BE2C (cell line): Measurements from ENCODE around the gene METTL8.
"Not testable (repeated sequence)": the region's sequence is repeated elsewhere in the genome, so short reads cannot be mapped to it uniquely, and the experiment has no call there.

Experiments
- DNase-seq: peaks from one replicate; pipeline ENCODE4 v3.0.0-alpha.2; 2020
- H3K27me3 ChIP-seq: fragments of 250-450 bp; sonication (Bioruptor Pico); 2 replicates; pipeline ENCODE4 v1.5.1; 2020; ENCODE audit warnings: mild to moderate bottlenecking
- H3K36me3 ChIP-seq: fragments of 250-450 bp; sonication (Bioruptor Pico); 2 replicates; pipeline ENCODE4 v1.5.1; 2020; ENCODE audit warnings: mild to moderate bottlenecking
- H3K4me1 ChIP-seq: fragments of 250-450 bp; sonication (Bioruptor Pico); 2 replicates; pipeline ENCODE4 v1.5.1; 2020
- H3K4me3 ChIP-seq: 2 replicates; pipeline ENCODE4 v1.5.1; 2011; ENCODE audit warnings: low read depth, low read length
- H3K9me3 ChIP-seq: fragments of 250-450 bp; sonication (Bioruptor Pico); 2 replicates; pipeline ENCODE4 v1.5.1; 2020
- TF ChIP-seq, protein P1 (sequence below): IDR thresholded peaks from 2 replicates; pipeline ENCODE4 v1.5.1; 2012; ENCODE audit warnings: mild to moderate bottlenecking, low read depth, low read length

METTL8 gene

DNA sequence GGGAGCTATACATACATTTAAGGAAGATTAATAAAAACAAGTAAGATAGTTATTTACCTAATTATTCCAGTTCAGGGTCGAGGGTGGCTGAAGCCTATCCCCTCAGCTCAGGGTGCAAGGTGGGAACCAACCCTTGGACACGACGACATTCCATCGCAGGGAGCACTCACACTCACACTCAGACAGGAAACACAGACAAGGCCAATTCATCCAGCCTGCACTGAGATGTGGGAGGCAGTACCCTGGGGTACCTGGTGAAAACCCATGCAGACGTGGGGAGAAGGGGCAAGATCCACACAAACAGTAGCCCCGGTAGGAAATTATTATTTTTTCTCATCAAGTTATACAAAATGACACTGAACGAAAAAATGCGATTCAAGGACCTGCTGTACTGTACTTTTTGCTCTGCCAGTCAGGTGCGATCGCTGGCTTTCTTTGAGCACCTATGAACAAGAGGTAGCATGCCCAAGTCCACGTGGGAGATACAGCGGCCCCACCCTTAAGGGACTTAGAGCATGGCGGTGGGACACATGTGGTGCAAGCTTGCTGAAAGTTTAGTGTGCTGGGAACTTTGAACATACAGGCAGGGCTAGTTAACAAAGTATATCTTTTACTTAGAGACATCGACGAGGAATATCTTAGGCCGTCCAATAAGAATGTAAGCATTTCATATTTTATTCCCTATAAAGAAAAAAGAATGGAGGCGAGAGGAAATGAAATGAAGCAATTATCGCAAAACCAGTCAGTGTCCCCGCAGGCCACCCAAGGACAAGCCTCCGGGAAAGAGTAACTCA lies 624 bp downstream of the METTL8 start:
- no peaks in the 10 kb centered on the region for H3K27me3 ChIP-seq
- no peaks in the 10 kb centered on the region for H3K9me3 ChIP-seq
- no peaks in the 10 kb centered on the region; the same call in 1 of the 2 replicates for H3K36me3 ChIP-seq
- peak overlapping the region; percentile 64 for H3K4me3 ChIP-seq
- DNase-seq: peak; percentile 24
- no peaks in the 10 kb centered on the region for H3K4me1 ChIP-seq
- TF ChIP-seq, protein P1, sequence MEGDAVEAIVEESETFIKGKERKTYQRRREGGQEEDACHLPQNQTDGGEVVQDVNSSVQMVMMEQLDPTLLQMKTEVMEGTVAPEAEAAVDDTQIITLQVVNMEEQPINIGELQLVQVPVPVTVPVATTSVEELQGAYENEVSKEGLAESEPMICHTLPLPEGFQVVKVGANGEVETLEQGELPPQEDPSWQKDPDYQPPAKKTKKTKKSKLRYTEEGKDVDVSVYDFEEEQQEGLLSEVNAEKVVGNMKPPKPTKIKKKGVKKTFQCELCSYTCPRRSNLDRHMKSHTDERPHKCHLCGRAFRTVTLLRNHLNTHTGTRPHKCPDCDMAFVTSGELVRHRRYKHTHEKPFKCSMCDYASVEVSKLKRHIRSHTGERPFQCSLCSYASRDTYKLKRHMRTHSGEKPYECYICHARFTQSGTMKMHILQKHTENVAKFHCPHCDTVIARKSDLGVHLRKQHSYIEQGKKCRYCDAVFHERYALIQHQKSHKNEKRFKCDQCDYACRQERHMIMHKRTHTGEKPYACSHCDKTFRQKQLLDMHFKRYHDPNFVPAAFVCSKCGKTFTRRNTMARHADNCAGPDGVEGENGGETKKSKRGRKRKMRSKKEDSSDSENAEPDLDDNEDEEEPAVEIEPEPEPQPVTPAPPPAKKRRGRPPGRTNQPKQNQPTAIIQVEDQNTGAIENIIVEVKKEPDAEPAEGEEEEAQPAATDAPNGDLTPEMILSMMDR: no peak

DNA sequence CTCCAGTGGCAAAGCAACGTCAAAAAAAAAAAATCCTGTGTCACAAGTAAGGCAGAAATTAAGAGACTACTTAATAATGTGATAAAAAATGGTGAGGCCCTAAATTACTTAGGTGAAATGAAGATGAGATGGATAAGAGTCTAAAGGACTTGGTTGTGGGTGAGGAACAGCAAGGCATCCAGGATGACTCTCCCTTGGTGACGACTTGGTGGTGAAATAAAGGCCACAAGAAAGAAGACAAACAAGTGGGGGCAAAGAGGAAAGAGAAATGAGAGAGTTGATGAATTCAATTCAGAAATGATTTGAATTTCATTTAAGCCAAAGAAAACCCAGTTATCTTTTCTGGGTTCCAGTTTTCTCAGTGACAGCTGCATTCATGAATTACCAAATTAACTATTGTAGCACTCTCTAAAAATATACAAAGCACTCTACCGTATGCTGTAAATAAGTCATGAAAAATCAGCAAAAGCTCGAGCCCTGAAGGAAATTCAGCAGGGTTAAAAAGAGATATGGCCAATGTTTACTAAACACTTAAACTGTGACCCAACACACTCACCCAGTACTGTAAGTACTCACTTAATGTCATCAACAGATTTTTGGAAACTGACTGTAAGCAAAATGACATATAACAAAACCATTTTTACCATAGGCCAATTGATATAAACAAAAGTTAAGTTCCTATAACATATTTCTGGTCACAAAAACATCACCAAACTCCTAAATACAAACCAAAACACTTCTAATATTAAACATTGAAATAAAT lies 1.4 kb downstream of the METTL8 start:
- Histone ChIP-seq H3K27me3 (no peaks in the 10 kb centered on the region), H3K36me3 (no peaks in the 10 kb centered on the region; the same call in 1 of the 2 replicates), H3K9me3 (no peaks in the 10 kb centered on the region), H3K4me3 (peak overlapping the region; percentile 64; the same call in 1 of the 2 replicates), H3K4me1 (no peaks in the 10 kb centered on the region)
- TF ChIP-seq, protein P1: no peak
- DNase-seq: no peak

DNA sequence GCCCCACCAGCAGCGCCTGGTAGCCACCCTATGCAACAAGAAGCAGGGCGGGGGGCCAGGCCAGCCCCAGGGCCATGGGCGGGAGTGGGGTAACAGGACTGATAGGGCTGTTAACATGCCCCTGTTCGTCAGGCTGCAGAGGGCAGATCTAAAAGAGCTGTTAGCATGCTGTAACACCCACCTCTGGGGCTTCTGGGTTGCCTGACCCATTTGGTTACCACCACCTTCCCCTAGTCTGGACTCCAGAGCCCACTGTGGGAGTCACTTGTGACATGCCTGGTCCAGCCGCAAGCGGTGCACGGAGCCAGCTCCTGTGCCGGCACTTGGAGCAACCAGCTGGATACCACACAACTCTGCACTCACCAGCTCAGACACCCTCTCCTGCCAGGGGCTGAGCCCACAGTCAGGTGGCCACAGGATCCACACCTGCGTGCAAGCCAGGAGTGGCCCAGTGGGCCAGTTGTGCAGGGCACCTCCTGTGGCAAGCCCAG lies 2.1 kb downstream of the METTL8 start:
- Histone ChIP-seq H3K27me3 (no peaks in the 10 kb centered on the region), H3K9me3 (no peaks in the 10 kb centered on the region), H3K4me3 (no peak overlapping the region), H3K36me3 (no peaks in the 10 kb centered on the region; the same call in 1 of the 2 replicates), H3K4me1 (no peaks in the 10 kb centered on the region)
- TF ChIP-seq, protein P1: no peak
- DNase-seq: no peak

DNA sequence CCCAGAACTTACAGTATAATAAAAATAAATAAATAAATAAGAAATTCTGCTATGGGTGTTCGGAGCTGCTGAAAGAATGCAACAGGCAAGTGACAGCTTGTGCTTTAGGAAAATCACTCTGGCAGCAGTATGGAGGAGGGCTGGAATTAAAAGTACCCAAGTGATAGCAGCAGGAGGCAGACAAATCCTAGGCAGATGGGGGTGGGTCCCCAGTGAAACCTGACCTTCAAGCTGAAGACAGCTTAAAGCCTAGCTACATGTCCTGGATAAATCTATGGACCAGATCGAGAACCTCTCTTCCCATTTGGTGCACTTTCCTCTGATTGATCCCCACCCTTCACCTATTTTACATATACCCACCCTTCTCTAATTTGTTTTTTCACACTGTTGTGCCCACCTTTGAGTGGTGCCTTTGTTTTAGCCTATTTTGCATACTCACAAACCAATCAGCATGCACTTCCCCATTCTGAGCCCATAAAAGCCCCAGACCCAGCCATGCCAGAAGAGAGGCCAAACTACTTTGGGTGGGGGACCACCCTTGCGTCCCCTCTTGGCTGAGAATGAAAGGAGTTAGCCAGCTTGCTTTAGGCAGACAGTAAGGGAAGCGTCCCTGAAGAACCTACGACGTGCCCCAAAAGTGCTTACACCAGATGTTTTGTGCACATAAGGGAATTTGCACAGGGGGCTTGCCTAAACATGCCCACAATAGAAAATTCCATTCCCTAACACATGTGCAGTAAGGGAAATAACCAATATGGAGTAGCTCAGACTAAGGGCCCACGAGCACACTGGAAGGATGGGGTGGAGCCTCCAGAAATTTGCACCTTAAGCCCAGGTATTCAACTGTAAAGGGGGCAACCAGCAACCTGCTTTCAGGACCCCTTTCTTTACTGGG lies 3.0 kb downstream of the METTL8 start:
- DNase-seq: no peak
- no peaks in the 10 kb centered on the region for H3K4me1 ChIP-seq
- TF ChIP-seq, protein P1: no peak
- no peaks in the 10 kb centered on the region for H3K27me3 ChIP-seq
- H3K36me3 ChIP-seq: no peaks in the 10 kb centered on the region; the same call in 1 of the 2 replicates
- H3K9me3 ChIP-seq: no peaks in the 10 kb centered on the region
- H3K4me3 ChIP-seq: no peak overlapping the region

DNA sequence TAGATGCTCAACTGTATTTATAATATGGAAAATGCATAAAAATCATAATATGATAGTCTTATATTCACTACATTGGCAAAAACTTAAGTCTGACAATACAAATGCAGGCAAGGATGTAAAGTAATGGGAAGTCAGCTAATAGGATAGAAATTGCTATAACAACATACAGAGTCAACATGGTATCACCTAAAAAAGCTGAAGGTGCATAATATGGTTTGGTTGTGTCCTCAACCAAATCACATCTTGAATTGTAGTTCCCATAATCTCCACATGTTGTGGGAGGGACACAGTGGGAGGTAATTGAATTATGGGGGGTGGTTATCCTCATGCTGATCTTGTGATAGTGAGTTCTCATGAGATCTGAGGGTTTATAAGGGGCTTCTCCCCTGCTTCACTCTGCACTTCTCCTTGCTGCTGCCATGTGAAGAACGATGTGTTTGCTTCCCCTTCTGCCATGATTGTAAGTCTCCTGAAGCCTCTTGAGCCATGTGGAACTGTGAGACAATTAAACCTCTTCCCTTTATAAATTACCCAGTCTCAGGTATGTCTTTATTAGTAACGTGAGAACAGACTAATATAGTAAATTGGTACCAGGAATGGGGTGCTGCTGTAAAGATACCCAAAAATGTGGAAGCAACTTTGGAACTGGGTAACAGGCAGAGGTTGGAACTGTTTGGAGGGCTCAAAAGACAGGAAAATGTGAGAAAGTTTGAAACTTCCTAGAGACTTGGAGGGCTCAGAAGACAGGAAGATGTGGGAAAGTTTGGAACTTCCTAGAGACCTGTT lies 10.9 kb downstream of the METTL8 start:
- H3K9me3 ChIP-seq, DNase-seq, H3K4me3 ChIP-seq, H3K4me1 ChIP-seq, H3K27me3 ChIP-seq, H3K36me3 ChIP-seq: not testable (repeated sequence)
